GM18858 (cell line): ENCODE results near the gene GIPC3.
"Not testable (repeated sequence)": the region's sequence is repeated elsewhere in the genome, so short reads cannot be mapped to it uniquely, and the experiment has no call there.

ENCODE experiments used
- ATAC-seq: cut with Tn5 transposase; IDR thresholded peaks from one replicate; pipeline ENCODE4 v1.9.1; 2021; ENCODE audit not compliant: unreplicated experiment

Gene GIPC3

DNA sequence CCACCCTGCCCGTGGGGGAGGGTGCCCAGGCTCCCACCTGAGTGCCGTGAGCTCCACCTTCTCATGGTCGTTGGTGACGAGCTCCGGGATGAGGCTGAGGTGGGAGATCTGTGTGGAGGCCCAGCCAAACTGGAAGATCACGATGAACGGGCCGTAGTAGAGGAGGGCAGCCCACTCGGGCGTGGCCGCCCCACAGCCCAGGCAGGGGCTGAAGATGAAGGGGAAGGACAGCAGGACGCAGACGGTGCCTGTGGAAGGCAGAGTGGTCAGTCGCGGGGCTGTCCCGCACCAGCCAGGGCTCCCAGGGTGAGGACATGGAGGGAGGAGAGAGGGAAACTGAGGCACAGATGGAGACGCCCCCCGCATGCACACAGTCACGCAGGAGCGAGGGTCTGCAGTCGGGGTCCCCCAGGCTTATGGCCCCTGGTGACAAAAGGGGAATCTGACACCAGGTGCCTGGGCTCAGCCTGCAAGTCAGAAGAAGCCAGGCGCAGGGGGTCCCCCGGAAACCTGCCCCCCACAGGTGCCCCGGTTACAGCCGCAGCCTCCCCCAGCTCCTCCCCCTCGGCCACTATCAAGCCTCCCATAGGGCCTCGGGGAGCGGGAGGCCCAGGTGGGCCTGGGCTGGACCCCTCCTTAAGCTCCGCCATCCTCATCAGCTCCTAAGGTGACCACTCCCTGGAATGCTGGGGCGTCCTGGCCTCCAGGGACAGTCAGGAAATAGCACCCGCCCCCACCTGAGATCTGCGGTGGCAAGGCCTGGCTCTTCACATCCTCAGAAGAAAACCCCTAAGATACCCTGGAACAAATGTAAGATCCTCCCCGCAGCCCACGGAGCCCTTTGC lies 34.1 kb upstream of the GIPC3 start:
- ATAC-seq: no peak

- ATAC-seq: no peak
These were observed 33.5 kb upstream of the GIPC3 start for GRCh38 chr19:3551792-3552095.

- ATAC-seq: no peak
These were observed 30.8 kb upstream of the GIPC3 start for GRCh38 chr19:3554254-3555083.

- no peak for ATAC-seq
These were observed 29.4 kb upstream of the GIPC3 start for GRCh38 chr19:3555653-3556422.

- no peak for ATAC-seq
These were observed 28.8 kb upstream of the GIPC3 start for GRCh38 chr19:3556423-3556977.

DNA sequence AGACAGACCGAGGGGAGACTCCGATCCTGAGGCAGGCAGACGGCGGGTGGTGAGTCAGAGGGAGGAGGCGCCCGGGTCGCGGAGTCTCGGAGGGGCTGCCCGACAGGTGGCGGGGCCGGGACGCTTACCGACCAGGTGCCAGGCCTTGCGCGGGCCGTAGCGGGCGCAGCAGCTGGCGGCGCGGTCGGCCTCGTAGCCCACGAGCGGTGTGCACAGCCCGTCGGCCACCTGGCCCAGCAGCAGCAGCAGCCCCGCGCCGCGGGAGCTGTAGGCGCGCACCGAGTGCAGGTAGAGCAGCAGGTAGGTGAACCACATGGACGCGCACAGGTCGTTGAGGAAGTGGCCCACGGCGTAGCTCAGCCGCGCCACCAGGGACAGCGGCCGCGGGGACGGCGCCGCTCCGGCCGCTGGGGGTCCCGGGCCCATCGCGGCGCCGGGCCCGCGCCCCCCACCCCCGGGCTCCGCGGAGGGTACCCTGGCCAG lies 28.3 kb upstream of the GIPC3 start:
- peak; percentile 15 for ATAC-seq

DNA sequence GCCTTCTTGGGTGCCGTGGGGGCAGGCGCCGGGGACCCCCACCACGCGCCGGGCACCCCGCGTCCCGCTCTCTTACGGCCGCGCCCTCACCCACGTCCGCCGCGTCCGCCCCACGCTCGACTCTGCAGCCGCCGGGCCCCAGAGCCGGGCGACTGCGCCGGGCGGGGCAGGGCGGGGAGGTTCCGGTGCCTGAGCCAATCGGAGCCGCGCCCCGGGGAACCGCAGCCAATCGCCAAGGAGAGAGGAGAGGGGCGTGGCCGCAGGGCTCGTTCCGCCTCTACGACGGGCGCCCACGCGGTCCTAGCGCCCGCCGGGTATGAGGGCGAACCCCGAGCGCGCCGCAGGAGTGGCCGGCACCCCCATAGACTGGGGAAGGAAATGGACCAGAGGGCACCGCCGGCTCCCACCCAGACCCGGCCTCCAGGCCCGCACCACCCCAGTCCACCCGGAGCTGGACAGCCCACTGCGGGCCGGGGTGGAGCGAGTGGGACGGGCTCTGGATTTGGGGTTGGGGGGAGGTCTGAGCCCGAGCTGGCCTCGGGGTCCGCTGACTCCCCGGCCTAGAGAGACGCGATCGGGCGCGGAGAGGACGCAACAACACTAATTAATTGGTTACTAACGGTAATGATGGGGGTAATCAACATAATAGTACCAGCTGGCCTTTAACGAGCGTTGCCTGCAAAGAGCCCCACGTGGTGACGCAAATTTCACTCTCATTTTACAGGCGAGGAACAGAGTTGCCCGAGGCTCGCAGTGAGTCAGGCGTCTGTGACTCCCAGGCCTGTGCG lies 27.6 kb upstream of the GIPC3 start, which contains the start of gene MFSD12:
TSS of gene MFSD12 (minus strand) at position 126 of the 788 bp plus-strand sequence. CDS start 183 bp downstream, outside the sequence.
- ATAC-seq: peak; percentile 62

- no peak for ATAC-seq
These were observed 21.4 kb upstream of the GIPC3 start for GRCh38 chr19:3563709-3564524.

GRCh38 chr19:3565139-3565538 lies 20.1 kb upstream of the GIPC3 start:
- no peak for ATAC-seq

GRCh38 chr19:3570042-3570441 lies 15.2 kb upstream of the GIPC3 start:
- ATAC-seq: not testable (repeated sequence)

GRCh38 chr19:3570606-3571011 lies 14.7 kb upstream of the GIPC3 start:
- no peak for ATAC-seq

DNA sequence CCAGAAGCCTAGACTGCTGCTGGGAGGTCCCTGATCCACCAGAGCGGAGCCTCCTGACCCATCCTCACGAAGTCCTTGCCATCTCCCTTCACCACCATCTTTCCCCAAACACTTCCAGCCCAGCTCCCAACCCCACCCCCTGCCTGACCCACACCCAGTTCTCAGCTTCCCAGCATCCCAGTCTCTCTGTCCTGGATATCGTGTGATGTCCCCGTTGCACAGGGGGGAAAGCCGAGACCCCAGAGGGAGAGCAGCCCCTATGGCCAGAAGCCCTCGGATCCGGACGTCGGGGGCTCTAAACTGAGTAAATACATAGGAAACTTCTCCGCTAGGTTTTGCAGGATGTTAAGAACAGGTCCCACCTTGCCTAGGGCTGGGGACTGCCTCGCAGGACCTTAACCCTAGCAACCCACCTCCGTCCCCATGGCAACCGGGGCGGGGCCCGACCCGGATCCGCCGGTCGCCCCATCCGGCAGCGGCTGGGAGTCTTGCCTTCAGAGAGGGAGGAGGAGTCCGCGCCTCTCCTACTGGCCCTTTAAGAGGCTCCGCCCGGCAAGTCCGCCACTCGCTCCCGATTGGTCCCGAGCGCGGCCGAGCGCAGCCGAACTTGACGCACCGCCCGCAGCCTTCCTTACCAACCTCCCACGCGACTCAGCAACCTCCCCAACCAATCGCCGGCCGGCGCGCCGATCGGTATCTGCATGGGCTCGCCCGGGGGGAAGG lies 13.0 kb upstream of the GIPC3 start:
- ATAC-seq: peak; percentile 80

GRCh38 chr19:3572855-3573161 lies 12.5 kb upstream of the GIPC3 start, which contains the start of gene HMG20B:
HMG20B (plus strand) TSS chr19:3572944; CDS start chr19:3573310, 366 bp downstream.
- no peak for ATAC-seq

DNA sequence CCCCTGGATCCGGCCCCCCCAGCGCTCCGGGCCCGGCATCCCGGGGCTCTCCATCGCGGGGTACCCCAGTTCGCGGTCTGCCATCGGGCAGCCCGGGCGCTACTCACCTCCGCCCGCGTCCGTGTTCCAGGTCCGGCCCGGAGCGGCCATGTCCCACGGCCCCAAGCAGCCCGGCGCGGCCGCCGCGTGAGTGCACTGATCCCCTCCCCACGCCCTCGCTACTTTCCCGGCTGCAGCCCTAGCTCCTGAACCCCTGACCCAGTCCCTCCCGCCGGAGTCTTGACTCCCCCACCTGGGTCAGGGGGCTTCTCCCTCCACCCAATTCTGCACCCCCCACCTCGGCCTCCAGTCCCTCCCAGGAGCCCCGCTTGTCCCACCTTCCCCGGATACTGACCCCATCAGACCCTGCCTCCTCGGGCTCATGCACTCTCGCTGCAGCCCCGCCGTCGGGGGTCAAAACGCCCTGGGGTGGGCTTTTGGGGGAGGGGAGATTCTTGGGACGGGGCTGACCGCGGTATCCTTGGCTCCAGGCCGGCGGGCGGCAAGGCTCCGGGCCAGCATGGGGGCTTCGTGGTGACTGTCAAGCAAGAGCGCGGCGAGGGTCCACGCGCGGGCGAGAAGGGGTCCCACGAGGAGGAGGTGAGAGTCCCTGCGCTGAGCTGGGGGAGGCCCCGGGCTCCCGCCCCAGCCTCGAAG lies 12.0 kb upstream of the GIPC3 start:
- ATAC-seq: no peak

GRCh38 chr19:3573858-3574637 lies 11.2 kb upstream of the GIPC3 start:
- no peak for ATAC-seq

- no peak for ATAC-seq
These were observed 10.0 kb upstream of the GIPC3 start for GRCh38 chr19:3575260-3575741.
